Pericardium fibroblast (primary cell): ENCODE measurements around the gene POLR2B. TPM values are rescaled to one million over a fixed set of nuclear protein-coding genes. Genes with fewer than 3 reads are reported as not detected.

Experiments
- total RNA-seq: library from RNA; depleted of rRNA; stranded (reverse); fragments of >200 nt; gene quantifications from 2 replicates; pipeline ENCODE4 v1.2.3, GENCODE V29; 2015

POLR2B gene
- total RNA-seq: 60.1 and 84.1 TPM in 2 replicates

GRCh38 chr4:56978750-56979303 is at the start of gene POLR2B:
Gene POLR2B, plus strand, starts transcription at chr4:56978896. Its CDS starts 90 bp downstream, at chr4:56978986.

GRCh38 chr4:56977321-56978012 is 1.2 kb upstream of the POLR2B start, which contains the start of gene NOA1:
Gene NOA1, minus strand, starts transcription at chr4:56977606. Its CDS starts 21 bp downstream, at chr4:56977585.

Other genes starting within 250 kb of the POLR2B start
- not detected in 2 replicates for gene SPINK2, start 157.2 kb upstream of the POLR2B start, total RNA-seq
- gene REST, start 71.0 kb upstream of the POLR2B start, total RNA-seq: 20.1 and 21.5 TPM in 2 replicates
- gene NOA1, start 1.3 kb upstream of the POLR2B start, total RNA-seq: 21.9 and 34.7 TPM in 2 replicates
- gene IGFBP7, start 131.5 kb downstream of the POLR2B start, total RNA-seq: 575 and 1,624 TPM in 2 replicates